PC-3 (cell line): ENCODE results near the gene WDPCP.

Experiments used
- EZH2 ChIP-seq: fragments of 300-600 bp; sonication (generic); IDR thresholded peaks from one replicate; pipeline ENCODE4 v1.6.1; 2017; ENCODE audit warnings: antibody characterized with exemption, mild to moderate bottlenecking, low read length; ENCODE audit not compliant: unreplicated experiment
- EZH2phosphoT487 ChIP-seq: fragments of 300-600 bp; sonication (generic); IDR thresholded peaks from 2 replicates; pipeline ENCODE4 v1.6.1; 2018; ENCODE audit warnings: mild to moderate bottlenecking, antibody characterized with exemption, low read length, borderline replicate concordance
- TF ChIP-seq, protein P1 (sequence below): fragments of 300-600 bp; sonication (generic); conservative IDR thresholded peaks from 2 replicates; pipeline ENCODE4 v1.5.1; 2017; ENCODE audit warnings: antibody characterized with exemption, low read depth, mild to moderate bottlenecking, low read length

DNA sequence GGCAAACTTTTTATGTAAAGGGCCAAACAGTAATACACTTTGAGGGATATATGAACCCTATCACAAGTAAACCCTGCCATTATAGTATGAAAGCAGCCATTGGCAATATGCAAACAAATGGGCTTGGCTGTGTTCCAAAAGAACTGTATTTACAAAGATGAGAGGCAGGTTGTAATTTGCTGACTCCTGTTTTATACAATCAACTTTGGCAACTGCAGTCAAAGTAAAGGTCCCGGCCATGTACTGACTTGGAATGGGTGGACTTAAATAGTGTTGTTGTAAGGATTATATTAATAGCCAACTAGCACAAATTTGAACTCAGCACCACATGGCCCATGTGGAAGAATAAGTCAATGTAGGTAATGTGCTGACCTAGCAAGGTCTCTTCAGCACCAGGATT is 223.4 kb downstream of the WDPCP start:
- TF ChIP-seq, protein P1, sequence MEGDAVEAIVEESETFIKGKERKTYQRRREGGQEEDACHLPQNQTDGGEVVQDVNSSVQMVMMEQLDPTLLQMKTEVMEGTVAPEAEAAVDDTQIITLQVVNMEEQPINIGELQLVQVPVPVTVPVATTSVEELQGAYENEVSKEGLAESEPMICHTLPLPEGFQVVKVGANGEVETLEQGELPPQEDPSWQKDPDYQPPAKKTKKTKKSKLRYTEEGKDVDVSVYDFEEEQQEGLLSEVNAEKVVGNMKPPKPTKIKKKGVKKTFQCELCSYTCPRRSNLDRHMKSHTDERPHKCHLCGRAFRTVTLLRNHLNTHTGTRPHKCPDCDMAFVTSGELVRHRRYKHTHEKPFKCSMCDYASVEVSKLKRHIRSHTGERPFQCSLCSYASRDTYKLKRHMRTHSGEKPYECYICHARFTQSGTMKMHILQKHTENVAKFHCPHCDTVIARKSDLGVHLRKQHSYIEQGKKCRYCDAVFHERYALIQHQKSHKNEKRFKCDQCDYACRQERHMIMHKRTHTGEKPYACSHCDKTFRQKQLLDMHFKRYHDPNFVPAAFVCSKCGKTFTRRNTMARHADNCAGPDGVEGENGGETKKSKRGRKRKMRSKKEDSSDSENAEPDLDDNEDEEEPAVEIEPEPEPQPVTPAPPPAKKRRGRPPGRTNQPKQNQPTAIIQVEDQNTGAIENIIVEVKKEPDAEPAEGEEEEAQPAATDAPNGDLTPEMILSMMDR: no peak
- TF ChIP-seq EZH2 (no peak), EZH2phosphoT487 (no peak)
